Measurements from ENCODE around the gene HDAC4. TPM values are rescaled to one million over a fixed set of nuclear protein-coding genes. Genes with fewer than 3 reads are reported as not detected.

Gene HDAC4
- total RNA-seq, 4 donors from 2014 or later = 21.6 to 72.7 (median 35.2) TPM

DNA sequence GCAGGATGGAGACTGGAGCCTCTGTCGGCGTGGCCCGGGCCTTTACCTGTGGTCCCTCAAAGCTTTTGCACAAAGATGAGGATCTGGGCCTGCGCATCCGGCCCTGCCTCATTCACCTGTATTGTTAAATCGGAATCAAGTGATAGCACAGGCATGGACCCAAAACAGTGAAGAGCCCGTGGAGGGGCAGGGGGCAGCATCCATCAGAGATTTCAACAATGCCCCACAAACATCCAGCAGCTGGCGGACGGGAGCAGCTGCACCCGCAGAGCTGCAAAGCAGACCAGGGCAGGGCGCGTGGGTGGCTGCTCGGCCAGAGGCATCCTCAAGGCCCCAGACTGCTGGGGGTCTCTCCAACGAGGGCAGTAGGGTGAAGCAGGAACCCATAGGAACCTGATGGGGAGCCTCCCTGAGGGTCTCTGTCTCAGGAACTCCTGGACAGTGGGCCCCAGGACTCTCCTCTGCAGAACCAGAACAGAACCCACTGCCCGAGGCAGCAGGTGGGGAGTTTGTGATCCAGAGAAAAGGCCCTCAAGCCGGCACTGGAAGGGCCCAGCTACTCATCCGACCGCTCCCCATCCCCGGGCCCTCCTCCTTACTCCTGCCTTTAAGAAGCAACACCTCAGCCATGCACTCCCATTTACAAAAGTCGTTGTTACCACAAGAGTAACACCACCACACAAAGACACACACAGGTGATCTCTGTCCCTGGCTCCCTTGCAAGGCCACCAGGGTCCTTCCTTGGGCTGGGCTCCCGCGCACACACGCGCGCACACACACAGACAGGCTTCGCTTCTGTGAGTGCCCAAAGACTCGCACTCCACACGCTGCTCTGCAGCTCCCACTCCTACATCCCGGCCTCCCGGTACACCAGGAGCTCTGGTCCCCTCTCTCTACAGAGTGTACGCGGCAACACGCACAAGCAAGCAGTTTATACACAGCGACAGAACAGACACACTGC is 28.8 kb downstream of the HDAC4 start:
- intact Hi-C loops (cut with DNase I) = no loop called here
- Histone ChIP-seq H3K36me3 (peaks cover 0 to 58% (median 0%) of the 10 kb centered on the region in 3 donors), H3K27ac (no peak overlapping the region), H3K9me3 (no peaks in the 10 kb centered on the region), H3K4me3 (no peak overlapping the region), H3K27me3 (no peaks in the 10 kb centered on the region), H3K4me1 (peaks cover 0 to 23% (median 0%) of the 10 kb centered on the region in 3 donors)
- WGBS, 2 donors = 92 to 93% methylated on average over 21 to 25 of the region's 34 CpGs
- DNase-seq = no peak
- TF ChIP-seq POLR2A (IDR thresholded peaks at IDR 0.05) (no peak), CTCF (IDR thresholded peaks at IDR 0.05) (no peak)

DNA sequence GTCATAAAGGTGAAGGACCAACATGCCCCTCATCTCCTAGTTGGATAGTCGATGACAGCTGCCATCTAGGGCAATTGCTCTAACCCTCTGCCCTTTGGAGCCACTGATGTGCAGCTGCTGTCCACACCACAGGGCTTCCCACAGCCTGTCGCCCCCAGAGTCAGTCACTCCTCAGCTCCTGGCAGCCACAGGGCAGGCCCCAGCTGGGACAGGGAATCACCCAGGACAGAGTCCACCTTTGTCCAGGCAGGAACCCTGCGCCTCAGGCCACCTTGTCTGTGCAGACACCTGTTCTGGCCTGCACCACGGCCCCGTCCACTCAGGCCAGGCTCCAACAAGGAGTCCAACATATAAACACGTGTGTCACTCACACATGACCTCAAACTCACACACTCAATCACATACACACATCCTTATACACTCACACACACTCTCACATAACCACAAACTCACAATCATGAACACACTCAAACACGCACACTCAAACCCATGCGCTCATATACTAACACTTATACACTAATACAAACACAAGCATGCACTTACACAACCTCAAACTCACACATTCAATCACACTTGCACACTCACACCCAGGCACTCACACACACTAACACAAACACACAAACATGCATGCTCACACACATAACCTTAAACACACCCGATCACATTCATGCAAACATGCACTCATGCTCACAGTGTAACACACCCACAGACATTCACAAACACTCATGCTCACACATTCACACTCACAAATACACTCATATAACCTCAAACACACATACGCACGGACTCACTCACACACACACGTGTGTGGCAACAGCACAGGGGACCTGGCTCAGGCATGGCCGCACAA is 29.7 kb downstream of the HDAC4 start:
- H3K36me3 ChIP-seq = peaks cover 0 to 54% (median 0%) of the 10 kb centered on the region in 3 donors
- 90 to 92% methylated on average over 7 to 8 of the region's 13 CpGs for WGBS, 2 donors
- no peak for DNase-seq
- no peaks in the 10 kb centered on the region for H3K27me3 ChIP-seq
- H3K4me3 ChIP-seq = no peak overlapping the region
- no peak overlapping the region for H3K27ac ChIP-seq
- H3K9me3 ChIP-seq = no peaks in the 10 kb centered on the region
- intact Hi-C loops (cut with DNase I) = no loop called here
- TF ChIP-seq POLR2A (IDR thresholded peaks at IDR 0.05) (no peak), CTCF (IDR thresholded peaks at IDR 0.05) (no peak)
- H3K4me1 ChIP-seq = peaks cover 0 to 23% (median 0%) of the 10 kb centered on the region in 3 donors

DNA sequence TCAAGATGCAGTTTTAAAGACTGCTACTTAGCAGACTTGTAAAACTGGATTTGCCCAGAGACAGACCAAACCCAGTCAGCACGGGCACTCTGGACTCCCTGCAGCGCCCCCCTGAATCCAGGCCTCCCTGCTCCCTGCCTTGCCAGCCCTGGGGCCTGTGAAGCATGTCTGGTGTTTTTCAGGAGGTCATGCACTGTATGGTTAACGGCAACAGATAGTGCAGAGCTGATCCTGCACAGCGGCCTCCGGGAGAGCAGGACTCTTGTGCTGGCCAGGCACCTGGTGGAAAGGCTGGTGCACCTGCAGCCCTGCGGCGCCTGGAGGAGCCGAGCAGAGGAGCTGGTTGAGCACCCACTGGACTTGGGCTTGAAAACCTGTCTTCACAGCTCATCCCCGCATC is 30.4 kb downstream of the HDAC4 start:
- H3K4me1 ChIP-seq = peaks cover 0 to 23% (median 0%) of the 10 kb centered on the region in 3 donors
- peaks cover 0 to 50% (median 0%) of the 10 kb centered on the region in 3 donors for H3K36me3 ChIP-seq
- TF ChIP-seq CTCF (IDR thresholded peaks at IDR 0.05) = no peak
- no peak for TF ChIP-seq POLR2A (IDR thresholded peaks at IDR 0.05)
- WGBS, 2 donors = 76 to 97% methylated on average over 3 to 6 of the region's 9 CpGs
- no peak overlapping the region for H3K27ac ChIP-seq
- no peaks in the 10 kb centered on the region for H3K27me3 ChIP-seq
- no peak overlapping the region for H3K4me3 ChIP-seq
- no peaks in the 10 kb centered on the region for H3K9me3 ChIP-seq
- intact Hi-C loops (cut with DNase I) = no loop called here
- no peak for DNase-seq

- WGBS, 2 donors = 68 to 85% methylated on average over 12 to 20 of the region's 20 CpGs
- peak overlapping the region in 2 of 4 donors; percentile 24 to 36 for H3K27ac ChIP-seq
- H3K9me3 ChIP-seq = no peaks in the 10 kb centered on the region
- peaks cover 0 to 23% (median 0%) of the 10 kb centered on the region in 3 donors for H3K4me1 ChIP-seq
- intact Hi-C loops (cut with DNase I) = no loop called here
- H3K4me3 ChIP-seq = no peak overlapping the region
- no peaks in the 10 kb centered on the region for H3K27me3 ChIP-seq
- peaks cover 0 to 42% (median 0%) of the 10 kb centered on the region in 3 donors for H3K36me3 ChIP-seq
- DNase-seq = no peak
- TF ChIP-seq CTCF (IDR thresholded peaks at IDR 0.05) (no peak), POLR2A (IDR thresholded peaks at IDR 0.05) (peak in 1 of 4 donors; percentile 13)
Observed at GRCh38 chr2:239369631-239370161, 31.1 kb downstream of the HDAC4 start.
